Keratinocyte (primary cell): ENCODE data around the gene S100A6. TPM values are rescaled to one million over a fixed set of nuclear protein-coding genes. Genes with fewer than 3 reads are reported as not detected.

ENCODE experiments used
- DNase-seq: peaks from one replicate; pipeline ENCODE4 v3.0.0-alpha.2; 2011; ENCODE audit warnings: low read depth, missing footprints, low spot score
- FAIRE-seq: peaks from 2 replicates; lab custom pipeline; 2011; peaks lifted over from hg19 to GRCh38; lab: Jason Lieb, UNC
- H2AFZ ChIP-seq: 2 replicates; pipeline ENCODE4 v1.6.0; 2012; ENCODE audit warnings: low read length, control low read depth, inconsistent platforms; ENCODE audit not compliant: control insufficient read depth
- H3K27ac ChIP-seq: 2 replicates; pipeline ENCODE4 v1.5.1; 2011; ENCODE audit warnings: low read length; ENCODE audit not compliant: control insufficient read depth, insufficient read depth
- H3K27me3 ChIP-seq: 3 replicates; pipeline ENCODE4 v1.6.0; 2011; ENCODE audit warnings: low read length; ENCODE audit not compliant: control insufficient read depth, insufficient read depth; ENCODE audit errors: extremely low read depth
- H3K36me3 ChIP-seq, 2 experiments: 2 replicates in 1 of 2; 3 replicates in 1 of 2; pipeline ENCODE4 v1.5.1; 2011; ENCODE audit warnings: low read length in 2 of 2, mild to moderate bottlenecking in 1 of 2; ENCODE audit not compliant: control insufficient read depth in 2 of 2, insufficient read depth in 2 of 2; ENCODE audit errors: extremely low read depth in 1 of 2
- H3K4me1 ChIP-seq: 3 replicates; pipeline ENCODE4 v1.5.1; 2011; ENCODE audit warnings: low read length; ENCODE audit not compliant: control insufficient read depth, insufficient read depth; ENCODE audit errors: extremely low read depth
- H3K4me2 ChIP-seq: 3 replicates; pipeline ENCODE4 v1.6.0; 2011; ENCODE audit warnings: low read depth, low read length; ENCODE audit not compliant: control insufficient read depth, insufficient read depth; ENCODE audit errors: extremely low read depth
- H3K4me3 ChIP-seq, 3 experiments: fragments of 200-600 bp in 1 of 3; sonication (generic) in 1 of 3; 2 replicates in 2 of 3; 3 replicates in 1 of 3; pipeline ENCODE4 v1.5.1; 2011 to 2016; ENCODE audit warnings: low read length in 3 of 3, mild to moderate bottlenecking in 3 of 3, control low read depth in 2 of 3, inconsistent platforms in 1 of 3, low read depth in 1 of 3, mixed read lengths in 1 of 3, mixed run types in 1 of 3, moderate library complexity in 1 of 3; ENCODE audit not compliant: control insufficient read depth in 2 of 3, insufficient read depth in 2 of 3; ENCODE audit errors: extremely low read depth in 1 of 3
- H3K79me2 ChIP-seq: 2 replicates; pipeline ENCODE4 v1.6.0; 2012; ENCODE audit warnings: low read length; ENCODE audit not compliant: control insufficient read depth, insufficient read depth
- H3K9ac ChIP-seq: 3 replicates; pipeline ENCODE4 v1.6.0; 2011; ENCODE audit warnings: low read length; ENCODE audit not compliant: control insufficient read depth, insufficient read depth; ENCODE audit errors: extremely low read depth
- H3K9me1 ChIP-seq: 3 replicates; pipeline ENCODE4 v1.6.0; 2011; ENCODE audit warnings: low read length; ENCODE audit not compliant: control insufficient read depth, insufficient read depth; ENCODE audit errors: extremely low read depth
- H3K9me3 ChIP-seq: 2 replicates; pipeline ENCODE4 v1.5.1; 2012; ENCODE audit warnings: low read depth, low read length; ENCODE audit not compliant: control insufficient read depth
- H4K20me1 ChIP-seq: 3 replicates; pipeline ENCODE4 v1.6.0; 2011; ENCODE audit warnings: low read length; ENCODE audit not compliant: control insufficient read depth, insufficient read depth; ENCODE audit errors: extremely low read depth
- EZH2 ChIP-seq: IDR thresholded peaks from one replicate; pipeline ENCODE4 v1.6.1; 2012; ENCODE audit warnings: inconsistent platforms, mild to moderate bottlenecking, low read length, moderate library complexity
- dilution Hi-C: fragments of 300-500 bp; cut with MboI; formaldehyde crosslinking; loops from one replicate; pipeline ENCODE4 v1.7.0; 2020; ENCODE audit warnings: low sequenced_read_pairs; ENCODE audit not compliant: extremely low pct_ligation_motif_present
- polyA plus RNA-seq, 5 experiments: library from polyadenylated mRNA; depleted of rRNA in 3 of 5; stranded (reverse) in 3 of 5; stranded (forward) in 1 of 5; unstranded in 1 of 5; fragments of >200 nt; gene quantifications; 1 replicate in 1 of 5; 2 replicates in 3 of 5; 3 replicates in 1 of 5; pipeline versions ENCODE4 v1.2.1 to v1.2.3, GENCODE V29; 2011 to 2012; ENCODE audit warnings: missing spikeins in 2 of 5, low read depth in 1 of 5, low replicate concordance in 1 of 5
- TF ChIP-seq, protein P1 (sequence below), 3 experiments: IDR thresholded peaks in 1 of 3; conservative IDR thresholded peaks in 1 of 3; optimal IDR thresholded peaks in 1 of 3; 2 replicates in 2 of 3; 3 replicates in 1 of 3; pipeline versions ENCODE3 to v1.5.1; 2011; ENCODE audit warnings: low read length in 3 of 3, mild to moderate bottlenecking in 3 of 3, moderate library complexity in 2 of 3, control low read depth in 1 of 3, inconsistent platforms in 1 of 3; ENCODE audit not compliant: insufficient read depth in 2 of 3; ENCODE audit errors: extremely low read depth in 1 of 3

Gene S100A6
- polyA plus RNA-seq, 1 donor (not counting 4 experiments of a cell fraction or from before 2014, with no cell fraction given): 2,598 TPM

DNA sequence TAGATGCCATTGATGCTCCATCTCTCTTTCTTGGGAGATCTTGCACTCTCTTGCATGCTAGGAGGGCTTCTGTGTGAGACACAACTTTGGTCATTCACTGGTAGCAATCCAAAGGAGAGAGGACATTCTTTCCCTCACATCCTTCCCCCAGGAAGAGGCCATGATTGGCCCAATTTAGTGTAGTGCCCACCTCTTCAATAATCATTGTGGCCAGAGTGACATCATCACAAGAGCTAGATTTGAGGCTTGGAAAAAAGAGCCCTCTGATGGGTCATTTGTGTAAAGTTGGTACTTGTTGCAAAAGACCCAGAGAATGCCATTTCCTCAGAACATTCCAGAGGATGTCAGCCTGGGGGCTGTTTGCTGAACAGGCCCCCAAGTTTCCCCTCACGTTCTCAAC, 30.2 kb downstream of the S100A6 start:
- Histone ChIP-seq H3K27ac (no peak overlapping the region), H3K4me2 (no peak overlapping the region), H3K9me1 (no peaks in the 10 kb centered on the region)

DNA sequence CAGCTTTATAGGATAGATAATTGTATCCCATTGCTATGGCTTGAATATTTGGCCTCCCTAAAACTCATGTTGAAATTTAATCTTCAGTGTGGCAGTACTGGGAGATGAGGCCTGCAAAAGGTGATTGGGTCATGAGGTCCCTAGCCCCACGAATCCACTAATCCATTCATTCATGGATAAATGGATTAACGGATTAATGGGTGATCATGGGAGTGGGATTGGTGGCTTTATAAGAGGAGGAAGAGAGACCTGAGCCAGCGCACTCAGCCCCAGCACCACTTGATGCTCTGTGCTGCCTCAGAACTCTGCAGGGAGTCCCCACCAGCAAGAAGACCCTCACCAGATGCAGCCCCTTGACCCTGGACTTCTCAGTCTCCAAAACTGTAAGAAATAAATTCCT, 32.0 kb downstream of the S100A6 start:
- dilution Hi-C loops: loop anchor here (10.0 kb wide), 1 partner anchor 149 kb away; the partner anchor contains the start of gene S100A9
- H3K4me2 ChIP-seq: no peak overlapping the region
- H3K27ac ChIP-seq: no peak overlapping the region
- no peak for TF ChIP-seq EZH2
- TF ChIP-seq, protein P1, sequence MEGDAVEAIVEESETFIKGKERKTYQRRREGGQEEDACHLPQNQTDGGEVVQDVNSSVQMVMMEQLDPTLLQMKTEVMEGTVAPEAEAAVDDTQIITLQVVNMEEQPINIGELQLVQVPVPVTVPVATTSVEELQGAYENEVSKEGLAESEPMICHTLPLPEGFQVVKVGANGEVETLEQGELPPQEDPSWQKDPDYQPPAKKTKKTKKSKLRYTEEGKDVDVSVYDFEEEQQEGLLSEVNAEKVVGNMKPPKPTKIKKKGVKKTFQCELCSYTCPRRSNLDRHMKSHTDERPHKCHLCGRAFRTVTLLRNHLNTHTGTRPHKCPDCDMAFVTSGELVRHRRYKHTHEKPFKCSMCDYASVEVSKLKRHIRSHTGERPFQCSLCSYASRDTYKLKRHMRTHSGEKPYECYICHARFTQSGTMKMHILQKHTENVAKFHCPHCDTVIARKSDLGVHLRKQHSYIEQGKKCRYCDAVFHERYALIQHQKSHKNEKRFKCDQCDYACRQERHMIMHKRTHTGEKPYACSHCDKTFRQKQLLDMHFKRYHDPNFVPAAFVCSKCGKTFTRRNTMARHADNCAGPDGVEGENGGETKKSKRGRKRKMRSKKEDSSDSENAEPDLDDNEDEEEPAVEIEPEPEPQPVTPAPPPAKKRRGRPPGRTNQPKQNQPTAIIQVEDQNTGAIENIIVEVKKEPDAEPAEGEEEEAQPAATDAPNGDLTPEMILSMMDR (optimal IDR thresholded peaks at IDR 0.05 in 1 of 3, IDR thresholded peaks at IDR 0.05 in 1 of 3, conservative IDR thresholded peaks at IDR 0.05 in 1 of 3; ENCODE audit: extremely low read depth in 1 of 3, insufficient read depth in 2 of 3, low read length in 3 of 3): no peak
- H3K79me2 ChIP-seq: no peaks in the 10 kb centered on the region
- no peak overlapping the region for H3K9ac ChIP-seq
- FAIRE-seq (no peak), DNase-seq (no peak)
- no peaks in the 10 kb centered on the region for H4K20me1 ChIP-seq
- H3K4me3 ChIP-seq: no peak overlapping the region
- peaks cover 23% of the 10 kb centered on the region for H3K4me1 ChIP-seq
- H2AFZ ChIP-seq: no peak overlapping the region
- H3K9me1 ChIP-seq: no peaks in the 10 kb centered on the region
- no peaks in the 10 kb centered on the region for H3K9me3 ChIP-seq
- no peaks in the 10 kb centered on the region for H3K36me3 ChIP-seq
- H3K27me3 ChIP-seq: no peaks in the 10 kb centered on the region

More for the DNA sequence above, 30.2 kb downstream of the S100A6 start:
- TF ChIP-seq, protein P1 (optimal IDR thresholded peaks at IDR 0.05 in 1 of 3, IDR thresholded peaks at IDR 0.05 in 1 of 3, conservative IDR thresholded peaks at IDR 0.05 in 1 of 3; ENCODE audit: extremely low read depth in 1 of 3, insufficient read depth in 2 of 3, low read length in 3 of 3): no peak
- no peak for TF ChIP-seq EZH2
- Histone ChIP-seq H3K27me3 (no peaks in the 10 kb centered on the region), H3K36me3 (no peaks in the 10 kb centered on the region), H3K4me1 (peaks cover 23% of the 10 kb centered on the region), H3K9me3 (no peaks in the 10 kb centered on the region), H4K20me1 (no peaks in the 10 kb centered on the region), H2AFZ (no peak overlapping the region), H3K4me3 (no peak overlapping the region), H3K9ac (no peak overlapping the region), H3K79me2 (no peaks in the 10 kb centered on the region)
- dilution Hi-C loops: loop anchor here (10.0 kb wide), 1 partner anchor 151 kb away; the partner anchor contains the start of gene S100A9
- DNase-seq: no peak
- no peak for FAIRE-seq
